Trophoblast cell (in vitro differentiated cells and primary cell): ENCODE results near the gene A1CF.
"Not testable (repeated sequence)": the region's sequence is repeated elsewhere in the genome, so short reads cannot be mapped to it uniquely, and the experiment has no call there.

Source experiments
- DNase-seq, 2 donors: peaks; one replicate each; pipeline ENCODE4 v3.0.0-alpha.2; 2016
- H2AFZ ChIP-seq: 2 replicates; pipeline ENCODE4 v1.6.1; 2013; ENCODE audit warnings: low read length, moderate library complexity, mild to moderate bottlenecking; ENCODE audit not compliant: insufficient read depth, poor library complexity
- H2AK5ac ChIP-seq: 2 replicates; pipeline ENCODE4 v1.6.1; 2013; ENCODE audit warnings: mild to moderate bottlenecking, low read length
- H2BK120ac ChIP-seq: 2 replicates; pipeline ENCODE4 v1.6.1; 2013; ENCODE audit warnings: low read length, mild to moderate bottlenecking, moderate library complexity; ENCODE audit not compliant: insufficient read depth, poor library complexity
- H2BK12ac ChIP-seq: 2 replicates; pipeline ENCODE4 v1.6.1; 2013; ENCODE audit warnings: mild to moderate bottlenecking, low read length, moderate library complexity
- H2BK5ac ChIP-seq: 2 replicates; pipeline ENCODE4 v1.6.1; 2013; ENCODE audit warnings: low read length, low read depth, moderate library complexity, mild to moderate bottlenecking; ENCODE audit not compliant: poor library complexity
- H3K14ac ChIP-seq: 2 replicates; pipeline ENCODE4 v1.6.1; 2013; ENCODE audit warnings: mild to moderate bottlenecking, low read length
- H3K18ac ChIP-seq: 2 replicates; pipeline ENCODE4 v1.6.1; 2013; ENCODE audit warnings: mild to moderate bottlenecking, low read length
- H3K23ac ChIP-seq: 2 replicates; pipeline ENCODE4 v1.6.1; 2013; ENCODE audit warnings: low read length
- H3K27ac ChIP-seq: 2 replicates; pipeline ENCODE4 v1.5.1; 2013; ENCODE audit warnings: low read depth, mild to moderate bottlenecking, inconsistent platforms, low read length, moderate library complexity
- H3K27me3 ChIP-seq: 2 replicates; pipeline ENCODE4 v1.6.1; 2013; ENCODE audit warnings: inconsistent platforms, mild to moderate bottlenecking, low read length, moderate library complexity; ENCODE audit not compliant: insufficient read depth
- H3K36me3 ChIP-seq, 2 experiments: 1 replicate in 1 of 2; 2 replicates in 1 of 2; pipeline ENCODE4 v1.6.1; 2013; ENCODE audit warnings: low read length in 2 of 2, mild to moderate bottlenecking in 2 of 2, moderate library complexity in 1 of 2; ENCODE audit not compliant: insufficient read depth in 2 of 2, control insufficient read depth in 1 of 2
- H3K4ac ChIP-seq: 2 replicates; pipeline ENCODE4 v1.6.1; 2013; ENCODE audit warnings: low read depth, mild to moderate bottlenecking, low read length, moderate library complexity
- H3K4me1 ChIP-seq, 2 experiments: 1 replicate in 1 of 2; 2 replicates in 1 of 2; pipeline ENCODE4 v1.6.1; 2013; ENCODE audit warnings: low read length in 2 of 2, mild to moderate bottlenecking in 2 of 2, moderate library complexity in 1 of 2; ENCODE audit not compliant: insufficient read depth in 2 of 2, control insufficient read depth in 1 of 2
- H3K4me2 ChIP-seq: 2 replicates; pipeline ENCODE4 v1.6.1; 2013; ENCODE audit warnings: inconsistent platforms, mild to moderate bottlenecking, low read length, moderate library complexity
- H3K4me3 ChIP-seq: 2 replicates; pipeline ENCODE4 v1.5.1; 2013; ENCODE audit warnings: mild to moderate bottlenecking, low read depth, low read length, inconsistent platforms
- H3K79me1 ChIP-seq: one replicate; pipeline ENCODE4 v1.6.1; 2013; ENCODE audit warnings: low read length
- H3K79me2 ChIP-seq: 2 replicates; pipeline ENCODE4 v1.6.1; 2013; ENCODE audit warnings: low read length, mild to moderate bottlenecking; ENCODE audit not compliant: control insufficient read depth, insufficient read depth, poor library complexity
- H3K9ac ChIP-seq: 2 replicates; pipeline ENCODE4 v1.6.1; 2013; ENCODE audit warnings: mild to moderate bottlenecking, low read length
- H3K9me3 ChIP-seq: 2 replicates; pipeline ENCODE4 v1.6.1; 2013; ENCODE audit warnings: low read depth, mild to moderate bottlenecking, control low read depth, inconsistent platforms, low read length; ENCODE audit not compliant: insufficient read depth
- H4K12ac ChIP-seq: 2 replicates; pipeline ENCODE4 v1.6.1; 2013; ENCODE audit warnings: low read depth, mild to moderate bottlenecking, low read length, moderate library complexity
- H4K8ac ChIP-seq: 2 replicates; pipeline ENCODE4 v1.6.1; 2013; ENCODE audit warnings: low read depth, mild to moderate bottlenecking, low read length, moderate library complexity
- H4K91ac ChIP-seq: one replicate; pipeline ENCODE4 v1.6.1; 2013; ENCODE audit warnings: low read depth, mild to moderate bottlenecking, low read length, moderate library complexity
- WGBS: extraction: QIAGEN DNeasy Blood & Tissue Kit; methylation state at CpG from one replicate; pipeline ENCODE4 v1.1.7; 2013; ENCODE audit warnings: missing lambda C conversion rate; ENCODE audit not compliant: insufficient read length, insufficient coverage; ENCODE audit errors: extremely low coverage; 5-methylcytosine and 5-hydroxymethylcytosine counted together

A1CF gene

GRCh38 chr10:50882540-50882983 is 2.9 kb downstream of the A1CF start:
- H3K27ac ChIP-seq, result no peak overlapping the region
- no peak overlapping the region for H2AK5ac ChIP-seq
- no peak overlapping the region for H3K14ac ChIP-seq
- no peaks in the 10 kb centered on the region for H3K4me1 ChIP-seq
- H3K18ac ChIP-seq, result no peak overlapping the region
- H3K4me3 ChIP-seq, result no peak overlapping the region
- H3K4ac ChIP-seq, result no peak overlapping the region
- DNase-seq, result no peak
- H3K9ac ChIP-seq, result no peak overlapping the region
- no peaks in the 10 kb centered on the region for H3K9me3 ChIP-seq
- no peak overlapping the region for H3K23ac ChIP-seq
- H4K8ac ChIP-seq, result no peak overlapping the region
- no peaks in the 10 kb centered on the region for H3K36me3 ChIP-seq
- no peak overlapping the region for H2BK120ac ChIP-seq
- no peaks in the 10 kb centered on the region for H3K79me1 ChIP-seq
- no peaks in the 10 kb centered on the region for H3K79me2 ChIP-seq
- no peak overlapping the region for H2BK12ac ChIP-seq
- H3K27me3 ChIP-seq, result no peaks in the 10 kb centered on the region
- H4K91ac ChIP-seq, result no peak overlapping the region
- no peak overlapping the region for H2BK5ac ChIP-seq
- H3K4me2 ChIP-seq, result no peak overlapping the region
- no CpG with 5 or more reads among the region's 2 CpGs for WGBS
- H4K12ac ChIP-seq, result no peak overlapping the region
- no peak overlapping the region for H2AFZ ChIP-seq

GRCh38 chr10:50881046-50881445 is 4.4 kb downstream of the A1CF start:
- H3K4me1 ChIP-seq, H2AFZ ChIP-seq, H2AK5ac ChIP-seq, H3K4me2 ChIP-seq, H2BK5ac ChIP-seq, DNase-seq, H3K79me2 ChIP-seq, H2BK12ac ChIP-seq, H3K23ac ChIP-seq, H3K79me1 ChIP-seq, H4K12ac ChIP-seq, H3K18ac ChIP-seq, H3K4ac ChIP-seq, H4K8ac ChIP-seq, H3K27ac ChIP-seq, H3K36me3 ChIP-seq, H2BK120ac ChIP-seq, H3K14ac ChIP-seq, H3K9me3 ChIP-seq, H3K27me3 ChIP-seq, H3K9ac ChIP-seq, H3K4me3 ChIP-seq, H4K91ac ChIP-seq: not testable (repeated sequence)
- no CpG with 5 or more reads among the region's 10 CpGs for WGBS

- Histone ChIP-seq H4K8ac (no peak overlapping the region), H4K12ac (no peak overlapping the region), H3K9ac (no peak overlapping the region)
These were observed 9.0 kb downstream of the A1CF start for GRCh38 chr10:50876429-50876828.

GRCh38 chr10:50874723-50875122 is 10.7 kb downstream of the A1CF start:
- no peak overlapping the region for H4K8ac ChIP-seq
- no peak overlapping the region for H3K4me2 ChIP-seq
- H2BK5ac ChIP-seq, result no peak overlapping the region
- H4K91ac ChIP-seq, result no peak overlapping the region
- H3K23ac ChIP-seq, result no peak overlapping the region
- H3K18ac ChIP-seq, result no peak overlapping the region
- H3K4me1 ChIP-seq, result no peaks in the 10 kb centered on the region
- no peaks in the 10 kb centered on the region for H3K79me2 ChIP-seq
- H3K79me1 ChIP-seq, result no peaks in the 10 kb centered on the region
- no peak overlapping the region for H3K4ac ChIP-seq
- no peak overlapping the region for H4K12ac ChIP-seq
- WGBS, result no CpG with 5 or more reads among the region's 5 CpGs
- no peak overlapping the region for H2BK120ac ChIP-seq
- H3K27me3 ChIP-seq, result no peaks in the 10 kb centered on the region
- no peak overlapping the region for H2BK12ac ChIP-seq
- H3K14ac ChIP-seq, result no peak overlapping the region
- H3K9me3 ChIP-seq, result no peaks in the 10 kb centered on the region
- H3K9ac ChIP-seq, result no peak overlapping the region
- no peak for DNase-seq
- no peak overlapping the region for H3K4me3 ChIP-seq
- no peaks in the 10 kb centered on the region for H3K36me3 ChIP-seq
- H3K27ac ChIP-seq, result no peak overlapping the region
- H2AFZ ChIP-seq, result no peak overlapping the region
- H2AK5ac ChIP-seq, result no peak overlapping the region

More at GRCh38 chr10:50876429-50876828, 9.0 kb downstream of the A1CF start:
- no peaks in the 10 kb centered on the region for H3K36me3 ChIP-seq
- no peak overlapping the region for H4K91ac ChIP-seq
- no peak overlapping the region for H3K4me2 ChIP-seq
- no peak overlapping the region for H3K4ac ChIP-seq
- no peak overlapping the region for H3K4me3 ChIP-seq
- no peak overlapping the region for H2BK120ac ChIP-seq
- DNase-seq, result no peak
- no peak overlapping the region for H2BK12ac ChIP-seq
- no peak overlapping the region for H2BK5ac ChIP-seq
- no peak overlapping the region for H3K14ac ChIP-seq
- WGBS, result no CpG with 5 or more reads among the region's 2 CpGs
- H3K27ac ChIP-seq, result no peak overlapping the region
- no peaks in the 10 kb centered on the region for H3K27me3 ChIP-seq
- no peaks in the 10 kb centered on the region for H3K79me1 ChIP-seq
- no peak overlapping the region for H2AK5ac ChIP-seq
- no peaks in the 10 kb centered on the region for H3K79me2 ChIP-seq
- H3K18ac ChIP-seq, result no peak overlapping the region
- H3K9me3 ChIP-seq, result no peaks in the 10 kb centered on the region
- H3K4me1 ChIP-seq, result no peaks in the 10 kb centered on the region
- no peak overlapping the region for H2AFZ ChIP-seq
- no peak overlapping the region for H3K23ac ChIP-seq
